Measurements from ENCODE around the gene ENTPD8.
A peak's percentile ranks its signal among the peaks of the same experiment; 100 is the strongest.
"Not testable (repeated sequence)": the region's sequence is repeated elsewhere in the genome, so short reads cannot be mapped to it uniquely, and the experiment has no call there.

The ENTPD8 gene

GRCh38 chr9:137475666-137476065 is 34.5 kb upstream of the ENTPD8 start:
- DNase-seq (ENCODE audit: low read depth, low spot score): no peak

- DNase-seq (ENCODE audit: low read depth, low spot score): no peak
These were observed 33.1 kb upstream of the ENTPD8 start for GRCh38 chr9:137474271-137474670.

GRCh38 chr9:137470785-137471184 is 29.6 kb upstream of the ENTPD8 start:
- no peak for DNase-seq (ENCODE audit: low read depth, low spot score)

- no peak for DNase-seq (ENCODE audit: low read depth, low spot score)
These were observed 26.7 kb upstream of the ENTPD8 start for GRCh38 chr9:137467896-137468295.

GRCh38 chr9:137467161-137467581 is 26.0 kb upstream of the ENTPD8 start:
- DNase-seq (ENCODE audit: low read depth, low spot score): no peak

GRCh38 chr9:137466389-137467085 is 25.4 kb upstream of the ENTPD8 start:
- DNase-seq (ENCODE audit: low read depth, low spot score): not testable (repeated sequence)

- DNase-seq (ENCODE audit: low read depth, low spot score): no peak
These were observed 24.7 kb upstream of the ENTPD8 start for GRCh38 chr9:137465720-137466388.

GRCh38 chr9:137465000-137465719 is 24.0 kb upstream of the ENTPD8 start:
- DNase-seq (ENCODE audit: low read depth, low spot score): no peak

GRCh38 chr9:137464291-137464999 is 23.3 kb upstream of the ENTPD8 start:
- DNase-seq (ENCODE audit: low read depth, low spot score): no peak

- no peak for DNase-seq (ENCODE audit: low read depth, low spot score)
These were observed 22.8 kb upstream of the ENTPD8 start for GRCh38 chr9:137463931-137464290.

GRCh38 chr9:137462986-137463930 is 22.1 kb upstream of the ENTPD8 start:
- DNase-seq (ENCODE audit: low read depth, low spot score): no peak

GRCh38 chr9:137462396-137462985 is 21.3 kb upstream of the ENTPD8 start:
- no peak for DNase-seq (ENCODE audit: low read depth, low spot score)

- peak; percentile 55 for DNase-seq (ENCODE audit: low read depth, low spot score)
These were observed 20.7 kb upstream of the ENTPD8 start for GRCh38 chr9:137461663-137462395.

- no peak for DNase-seq (ENCODE audit: low read depth, low spot score)
These were observed 20.1 kb upstream of the ENTPD8 start for GRCh38 chr9:137461316-137461662.

- DNase-seq (ENCODE audit: low read depth, low spot score): no peak
These were observed 19.5 kb upstream of the ENTPD8 start for GRCh38 chr9:137460363-137461315.

- no peak for DNase-seq (ENCODE audit: low read depth, low spot score)
These were observed 18.6 kb upstream of the ENTPD8 start for GRCh38 chr9:137459601-137460362.

GRCh38 chr9:137459152-137459600 is 18.0 kb upstream of the ENTPD8 start, which contains the start of gene NSMF:
NSMF (minus strand) TSS chr9:137459334; CDS start chr9:137459102, 232 bp downstream.
- peak; percentile 80 for DNase-seq (ENCODE audit: low read depth, low spot score)

All from activated naive CD8-positive, alpha-beta T cell treated with anti-CD3 and anti-CD28 coated beads, Interleukin-2, amount 50 U/mL, for 16 hours (primary cell).